Measurements from ENCODE around the gene PTPRA. TPM values are rescaled to one million over a fixed set of nuclear protein-coding genes. Genes with fewer than 3 reads are reported as not detected.

Gene PTPRA
- total and polyA plus RNA-seq, 2 of the 8 experiments (the other 6 are each of a cell fraction or from before 2014, with no cell fraction given), result 47.7 to 51.3 TPM

DNA sequence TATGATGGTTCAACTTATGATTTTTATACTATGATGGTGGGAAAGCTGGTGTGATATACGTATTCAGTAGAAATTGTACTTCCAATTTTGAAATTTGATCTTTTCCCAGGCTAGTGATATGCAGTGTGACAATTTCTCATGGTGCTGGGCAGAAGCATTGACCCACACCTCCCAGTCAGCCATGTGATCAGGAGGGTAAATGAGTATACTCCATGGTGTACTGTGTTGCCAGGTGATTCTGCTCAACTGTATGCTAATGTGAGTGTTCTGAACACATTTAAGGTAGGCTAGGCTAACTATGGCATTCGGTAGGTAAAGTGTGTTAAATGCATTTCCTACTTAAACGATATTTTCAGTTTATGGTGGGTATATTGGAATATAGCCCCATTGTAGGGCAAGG, 19.1 kb downstream of the PTPRA start:
- no peak overlapping the region for H3K18ac ChIP-seq (ENCODE audit: extremely low read depth, low read length)
- H3K4me2 ChIP-seq (ENCODE audit: insufficient read depth in 1 of 2, low read depth in 2 of 2, low read length in 2 of 2), result no peak overlapping the region; a peak in 1 of 4 replicates
- FAIRE-seq, result no peak
- H2BK20ac ChIP-seq (ENCODE audit: low read length), result no peak overlapping the region
- H3K4me1 ChIP-seq (replicated peaks in 1 of 4; ENCODE audit: control insufficient read depth in 3 of 4, insufficient read depth in 4 of 4, low read length in 3 of 4), result no peaks in the 10 kb centered on the region
- no peak for DNase-seq (ENCODE audit: low read depth in 1 of 2, low spot score in 2 of 2)
- H4K20me1 ChIP-seq (replicated peaks in 1 of 2; ENCODE audit: control insufficient read depth in 1 of 2, insufficient read depth in 2 of 2, low read length in 2 of 2), result peaks cover 3 to 5% of the 10 kb centered on the region in 2 experiments
- no peak overlapping the region for H2BK15ac ChIP-seq (ENCODE audit: low read length)
- ChIA-PET CTCF (ENCODE audit: partially characterized antibody) (interaction anchor here (1.4 kb wide), 1 partner anchor 27 kb away, joined by 3 read pairs; no protein-coding TSS in a partner anchor), POLR2A (ENCODE audit: partially characterized antibody) (interaction anchor here (1.6 kb wide), 1 partner anchor 19 kb away, joined by 5 read pairs; the partner anchor contains the start of gene PTPRA)
- no peak overlapping the region for H2AFZ ChIP-seq (ENCODE audit: low read length)
- no peak overlapping the region for H2BK5ac ChIP-seq (ENCODE audit: low read depth, low read length)
- no peak overlapping the region for H3K9ac ChIP-seq (replicated peaks in 1 of 4; ENCODE audit: extremely low read depth in 1 of 4, low read depth in 3 of 4, low read length in 3 of 4)
- no peak overlapping the region for H4K8ac ChIP-seq (ENCODE audit: extremely low read depth, insufficient read depth, low read length)
- no peak overlapping the region for H2BK12ac ChIP-seq (ENCODE audit: low read depth, low read length)
- no peak overlapping the region for H4K91ac ChIP-seq (replicated peaks; ENCODE audit: insufficient read length, low read length)
- no peak overlapping the region for H3K27ac ChIP-seq (ENCODE audit: low read depth, low read length)
- H3K4me3 ChIP-seq (ENCODE audit: extremely low read depth in 1 of 4, insufficient read depth in 2 of 4, low read depth in 3 of 4, low read length in 4 of 4), result no peak overlapping the region
- TF ChIP-seq EP300 (IDR thresholded peaks at IDR 0.05; ENCODE audit: borderline replicate concordance in 1 of 2, low read depth in 2 of 2, low read length in 2 of 2) (no peak), CHD2 (IDR thresholded peaks at IDR 0.05; ENCODE audit: low read length) (no peak), EZH2 (IDR thresholded peaks at IDR 0.05; ENCODE audit: low read depth, low read length, severe bottlenecking) (no peak)
- no peak overlapping the region for H3K4ac ChIP-seq (replicated peaks; ENCODE audit: insufficient read length, low read depth, low read length)
- no peak overlapping the region for H3K14ac ChIP-seq (ENCODE audit: insufficient read length)
- H4K5ac ChIP-seq (ENCODE audit: insufficient read length, low read depth, low read length), result no peak overlapping the region
- no peaks in the 10 kb centered on the region for H3K9me3 ChIP-seq (ENCODE audit: insufficient read depth in 2 of 2, low read depth in 1 of 2, low read length in 1 of 2)
- H3K23me2 ChIP-seq (ENCODE audit: low read depth, low read length), result no peaks in the 10 kb centered on the region
- H3K27me3 ChIP-seq (replicated peaks in 1 of 4; ENCODE audit: control insufficient read depth in 3 of 4, extremely low read depth in 1 of 4, insufficient read depth in 3 of 4, low read length in 3 of 4), result no peaks in the 10 kb centered on the region
- H3K79me1 ChIP-seq (ENCODE audit: low read depth, low read length), result peaks cover 10% of the 10 kb centered on the region
- H2BK120ac ChIP-seq (replicated peaks; ENCODE audit: low read depth, low read length), result no peak overlapping the region
- H2AK5ac ChIP-seq (ENCODE audit: low read depth, low read length), result no peak overlapping the region
- no peak overlapping the region for H3K56ac ChIP-seq (replicated peaks; ENCODE audit: insufficient read length, low read depth, low read length)
- no peaks in the 10 kb centered on the region for H3K36me3 ChIP-seq (ENCODE audit: control insufficient read depth in 2 of 4, insufficient read depth in 4 of 4, low read length in 3 of 4)
- H3K23ac ChIP-seq (ENCODE audit: insufficient read length), result no peak overlapping the region
- WGBS, 2 experiments (ENCODE audit: extremely low coverage in 1 of 2, insufficient coverage in 1 of 2, insufficient read length in 1 of 2, insufficient replicate concordance in 2 of 2, low coverage in 1 of 2, low lambda C conversion rate in 2 of 2, missing lambda C conversion rate in 1 of 2), result 78% methylated on average over 3 of the region's 3 CpGs; no CpG with 5 or more reads in 1 of the 2 experiments
- peaks cover 5 to 85% of the 10 kb centered on the region in 2 experiments for H3K79me2 ChIP-seq (ENCODE audit: control insufficient read depth in 1 of 2, insufficient read depth in 2 of 2, low read length in 2 of 2)
